ENCODE measurements around the gene SMC3.

DNA sequence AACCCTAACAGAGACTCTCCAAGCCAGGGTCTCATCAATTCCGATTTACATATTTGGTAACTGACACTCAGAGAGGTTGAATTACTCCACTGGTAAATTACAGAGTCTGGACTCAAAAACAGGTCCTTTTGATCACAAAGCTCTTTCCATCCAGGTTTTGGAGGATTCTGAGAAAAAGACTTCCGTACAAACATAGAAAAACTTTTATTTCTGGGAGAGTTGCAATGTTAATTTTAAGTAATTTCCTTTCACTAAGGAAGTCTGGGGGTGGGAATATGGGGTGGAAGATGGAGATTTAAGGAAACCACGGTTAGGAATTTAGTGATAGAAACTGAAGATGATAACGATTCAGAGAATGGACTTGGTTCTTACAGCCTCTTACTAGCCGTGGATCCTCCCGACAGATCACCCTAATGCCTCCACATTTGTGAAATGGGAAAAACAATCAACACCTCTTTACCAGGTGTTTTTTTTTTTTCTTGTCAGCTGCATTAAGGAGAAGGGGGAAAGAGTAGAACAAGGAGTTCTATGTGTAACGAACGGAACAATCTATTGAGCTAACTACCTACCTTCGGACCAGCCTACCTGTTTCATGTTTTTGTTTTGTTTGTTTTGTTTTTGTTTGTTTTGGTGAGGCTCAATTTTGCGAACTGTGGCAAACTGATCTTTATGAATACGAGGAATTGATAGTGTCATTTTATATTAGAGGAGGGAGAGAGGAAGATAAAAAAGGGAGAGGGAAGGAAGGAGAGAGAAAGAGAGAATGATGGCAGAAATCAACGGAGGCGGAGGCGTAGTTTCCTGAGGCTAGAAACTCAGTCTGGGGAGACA lies 74.9 kb downstream of the SMC3 start:
- TF ChIP-seq, protein P1, sequence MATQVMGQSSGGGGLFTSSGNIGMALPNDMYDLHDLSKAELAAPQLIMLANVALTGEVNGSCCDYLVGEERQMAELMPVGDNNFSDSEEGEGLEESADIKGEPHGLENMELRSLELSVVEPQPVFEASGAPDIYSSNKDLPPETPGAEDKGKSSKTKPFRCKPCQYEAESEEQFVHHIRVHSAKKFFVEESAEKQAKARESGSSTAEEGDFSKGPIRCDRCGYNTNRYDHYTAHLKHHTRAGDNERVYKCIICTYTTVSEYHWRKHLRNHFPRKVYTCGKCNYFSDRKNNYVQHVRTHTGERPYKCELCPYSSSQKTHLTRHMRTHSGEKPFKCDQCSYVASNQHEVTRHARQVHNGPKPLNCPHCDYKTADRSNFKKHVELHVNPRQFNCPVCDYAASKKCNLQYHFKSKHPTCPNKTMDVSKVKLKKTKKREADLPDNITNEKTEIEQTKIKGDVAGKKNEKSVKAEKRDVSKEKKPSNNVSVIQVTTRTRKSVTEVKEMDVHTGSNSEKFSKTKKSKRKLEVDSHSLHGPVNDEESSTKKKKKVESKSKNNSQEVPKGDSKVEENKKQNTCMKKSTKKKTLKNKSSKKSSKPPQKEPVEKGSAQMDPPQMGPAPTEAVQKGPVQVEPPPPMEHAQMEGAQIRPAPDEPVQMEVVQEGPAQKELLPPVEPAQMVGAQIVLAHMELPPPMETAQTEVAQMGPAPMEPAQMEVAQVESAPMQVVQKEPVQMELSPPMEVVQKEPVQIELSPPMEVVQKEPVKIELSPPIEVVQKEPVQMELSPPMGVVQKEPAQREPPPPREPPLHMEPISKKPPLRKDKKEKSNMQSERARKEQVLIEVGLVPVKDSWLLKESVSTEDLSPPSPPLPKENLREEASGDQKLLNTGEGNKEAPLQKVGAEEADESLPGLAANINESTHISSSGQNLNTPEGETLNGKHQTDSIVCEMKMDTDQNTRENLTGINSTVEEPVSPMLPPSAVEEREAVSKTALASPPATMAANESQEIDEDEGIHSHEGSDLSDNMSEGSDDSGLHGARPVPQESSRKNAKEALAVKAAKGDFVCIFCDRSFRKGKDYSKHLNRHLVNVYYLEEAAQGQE (IDR thresholded peaks at IDR 0.05; ENCODE audit: low read depth): no peak
- TF ChIP-seq USF1 (IDR thresholded peaks at IDR 0.05) (no peak), EGR1 (IDR thresholded peaks at IDR 0.05) (no peak), TCF12 (IDR thresholded peaks at IDR 0.05; ENCODE audit: low read depth) (no peak), TAF1 (IDR thresholded peaks at IDR 0.05; ENCODE audit: low read depth) (no peak), CREB1 (IDR thresholded peaks at IDR 0.05; ENCODE audit: low read depth) (no peak), MAX (IDR thresholded peaks at IDR 0.05) (no peak), RAD21 (IDR thresholded peaks at IDR 0.05; ENCODE audit: low read depth) (no peak), EP300 (IDR thresholded peaks at IDR 0.05; ENCODE audit: borderline replicate concordance) (no peak), CEBPB (IDR thresholded peaks at IDR 0.05) (no peak), FOXM1 (IDR thresholded peaks at IDR 0.05; ENCODE audit: borderline replicate concordance, low read depth) (no peak), ZBTB7A (IDR thresholded peaks at IDR 0.05; ENCODE audit: low read depth) (no peak), YY1 (IDR thresholded peaks at IDR 0.05; ENCODE audit: low read depth) (no peak), TEAD4 (IDR thresholded peaks at IDR 0.05) (no peak)

All from Ishikawa (cell line).